Upper lobe of left lung (tissue), 6 donors: ENCODE data around the gene CEP131. TPM values are rescaled to one million over a fixed set of nuclear protein-coding genes. Genes with fewer than 3 reads are reported as not detected.

Experiments used
- ATAC-seq, 2 donors: fragments of 200-7000 bp; cut with Tn5 transposase; one replicate each; pipeline ENCODE4 v1.9.1; 2022; ENCODE audit warnings: mild to moderate bottlenecking in 2 of 2, moderate library complexity in 2 of 2; ENCODE audit not compliant: low FRiP score in 2 of 2
- DNase-seq, 2 donors: peaks; one replicate each; pipeline ENCODE4 v3.0.0-alpha.2; 2019 to 2020
- H3K27ac ChIP-seq, 4 donors: fragments of 200-600 bp; sonication (generic); one replicate each; pipeline ENCODE4 v1.5.1; 2016 to 2019
- H3K27me3 ChIP-seq, 4 donors: fragments of 200-600 bp; sonication (generic); one replicate each; pipeline ENCODE4 v1.5.1; 2017 to 2019
- H3K36me3 ChIP-seq, 4 donors: fragments of 200-600 bp; sonication (generic); one replicate each; pipeline ENCODE4 v1.5.1; 2016 to 2019
- H3K4me1 ChIP-seq, 4 donors: fragments of 200-600 bp; sonication (generic); one replicate each; pipeline ENCODE4 v1.5.1; 2018 to 2019
- H3K4me3 ChIP-seq, 4 donors: fragments of 200-600 bp; sonication (generic); one replicate each; pipeline ENCODE4 v1.5.1; 2017 to 2019; ENCODE audit warnings: mild to moderate bottlenecking in 2 of 4, moderate library complexity in 1 of 4
- H3K9me3 ChIP-seq, 4 donors: fragments of 200-600 bp; sonication (generic); one replicate each; pipeline ENCODE4 v1.5.1; 2018 to 2019
- CTCF ChIP-seq, 6 experiments: fragments of 450-650 bp in 4 of 6; fragments of 200-600 bp in 2 of 6; sonication (generic) in 2 of 6; IDR thresholded peaks; one replicate each; pipeline ENCODE4 v1.5.1; 2016 to 2019; ENCODE audit warnings: antibody characterized with exemption in 6 of 6
- EP300 ChIP-seq, 4 donors: sonication (generic); formaldehyde crosslinking; IDR thresholded peaks; one replicate each; pipeline ENCODE4 v1.5.1; 2017; ENCODE audit warnings: antibody characterized with exemption in 4 of 4, control low read depth in 2 of 4
- POLR2A ChIP-seq, 4 donors: fragments of 450-650 bp; IDR thresholded peaks; one replicate each; pipeline ENCODE4 v1.5.1; 2016 to 2017; ENCODE audit warnings: antibody characterized with exemption in 4 of 4, mild to moderate bottlenecking in 2 of 4
- POLR2AphosphoS5 ChIP-seq, 2 donors: sonication (generic); formaldehyde crosslinking; IDR thresholded peaks; one replicate each; pipeline ENCODE4 v1.5.1; 2017; ENCODE audit warnings: antibody characterized with exemption in 2 of 2
- WGBS, 2 donors: methylation state at CpG; one replicate each; pipeline ENCODE4 v1.1.5; 2017 to 2018; 5-methylcytosine and 5-hydroxymethylcytosine counted together
- total RNA-seq, 6 donors: library from RNA; depleted of rRNA in 4 of 6; stranded (reverse); fragments of >200 nt in 4 of 6; gene quantifications; one replicate each; pipeline versions ENCODE4 v1.1.0 to v1.2.1, GENCODE V29; 2016 to 2021
- donor health status: DM: no; HTN: no; CAD: no; lungs with moderate emphysema.
- donor health status: DM: no; HTN: yes; CAD: no; lungs with severe emphysema.

Gene CEP131
- total RNA-seq, 6 donors from 2014 or later, result 5.3 to 55.5 (median 12.6) TPM

- Histone ChIP-seq H3K27me3 (no peaks in the 10 kb centered on the region), H3K4me3 (no peak overlapping the region), H3K9me3 (no peaks in the 10 kb centered on the region), H3K36me3 (peaks cover 0 to 11% (median 2%) of the 10 kb centered on the region in 4 donors), H3K4me1 (peaks cover 4 to 42% (median 24%) of the 10 kb centered on the region in 4 donors), H3K27ac (peak overlapping the region in 1 of 4 donors; percentile 55)
- DNase-seq, result peak; percentile 61 to 63
- no peak for TF ChIP-seq POLR2A (IDR thresholded peaks at IDR 0.05)
- TF ChIP-seq CTCF (IDR thresholded peaks at IDR 0.05), result peak; percentile 64 to 80 (median 73)
- peak; percentile 67 to 71 for ATAC-seq
- 66 to 72% methylated on average over 19 to 27 of the region's 27 CpGs for WGBS, 2 donors
These were observed 21.8 kb downstream of the CEP131 start for GRCh38 chr17:81200695-81201580.

GRCh38 chr17:81200201-81200600, 22.6 kb downstream of the CEP131 start:
- no peak for ATAC-seq
- peaks cover 0 to 16% (median 2%) of the 10 kb centered on the region in 4 donors for H3K36me3 ChIP-seq
- no peaks in the 10 kb centered on the region for H3K9me3 ChIP-seq
- 87 to 94% methylated on average over 3 to 18 of the region's 18 CpGs for WGBS, 2 donors
- DNase-seq, result peak in 1 of 2 donors; percentile 71
- H3K4me1 ChIP-seq, result peaks cover 4 to 42% (median 24%) of the 10 kb centered on the region in 4 donors
- H3K4me3 ChIP-seq, result no peak overlapping the region
- H3K27me3 ChIP-seq, result no peaks in the 10 kb centered on the region
- peak overlapping the region in 1 of 4 donors; percentile 55 for H3K27ac ChIP-seq
- TF ChIP-seq EP300 (IDR thresholded peaks at IDR 0.05) (no peak), POLR2A (IDR thresholded peaks at IDR 0.05) (no peak), POLR2AphosphoS5 (IDR thresholded peaks at IDR 0.05) (no peak)

- Histone ChIP-seq H3K4me3 (no peak overlapping the region), H3K9me3 (no peaks in the 10 kb centered on the region), H3K4me1 (peaks cover 4 to 42% (median 24%) of the 10 kb centered on the region in 4 donors), H3K36me3 (peaks cover 0 to 20% (median 1%) of the 10 kb centered on the region in 4 donors), H3K27ac (peak overlapping the region in 2 of 4 donors; percentile 17 to 55), H3K27me3 (no peaks in the 10 kb centered on the region)
- WGBS, 2 donors, result 95 to 99% methylated on average over 8 to 18 of the region's 18 CpGs
- DNase-seq, result peak in 1 of 2 donors; percentile 75
- no peak for ATAC-seq
- no peak for TF ChIP-seq POLR2A (IDR thresholded peaks at IDR 0.05)
- TF ChIP-seq POLR2AphosphoS5 (IDR thresholded peaks at IDR 0.05), result no peak
- no peak for TF ChIP-seq CTCF (IDR thresholded peaks at IDR 0.05)
- TF ChIP-seq EP300 (IDR thresholded peaks at IDR 0.05), result no peak
These were observed 23.3 kb downstream of the CEP131 start for GRCh38 chr17:81199482-81199830.

GRCh38 chr17:81198826-81199481, 23.8 kb downstream of the CEP131 start:
- no peak overlapping the region for H3K4me3 ChIP-seq
- DNase-seq, result peak in 1 of 2 donors; percentile 66
- no peak for ATAC-seq
- WGBS, 2 donors, result 88% methylated on average over 17 of the region's 22 CpGs; no CpG with 5 or more reads in 1 of the 2 donors
- no peaks in the 10 kb centered on the region for H3K9me3 ChIP-seq
- H3K27me3 ChIP-seq, result no peaks in the 10 kb centered on the region
- H3K36me3 ChIP-seq, result peaks cover 0 to 20% (median 1%) of the 10 kb centered on the region in 4 donors
- H3K4me1 ChIP-seq, result peaks cover 4 to 42% (median 26%) of the 10 kb centered on the region in 4 donors
- peak overlapping the region in 2 of 4 donors; percentile 17 to 55 for H3K27ac ChIP-seq
- TF ChIP-seq POLR2AphosphoS5 (IDR thresholded peaks at IDR 0.05), result no peak
- TF ChIP-seq CTCF (IDR thresholded peaks at IDR 0.05), result no peak
- no peak for TF ChIP-seq EP300 (IDR thresholded peaks at IDR 0.05)
- no peak for TF ChIP-seq POLR2A (IDR thresholded peaks at IDR 0.05)
